Fibroblast of skin of scalp (primary cell): Measurements from ENCODE around the gene HYKK. TPM values are rescaled to one million over a fixed set of nuclear protein-coding genes. Genes with fewer than 3 reads are reported as not detected.
"Not testable (repeated sequence)": the region's sequence is repeated elsewhere in the genome, so short reads cannot be mapped to it uniquely, and the experiment has no call there.

Experiments used
- DNase-seq: peaks from one replicate; pipeline ENCODE4 v3.0.0-alpha.2; 2013
- polyA plus RNA-seq, 2 experiments: library from polyadenylated mRNA; unstranded; fragments of 120-200 nt; gene quantifications; one replicate each; pipeline ENCODE4 v1.2.1, GENCODE V29; 2013; ENCODE audit not compliant: insufficient read length in 2 of 2

The HYKK gene
- polyA plus RNA-seq (2013, experiment 1 of 2; ENCODE audit: insufficient read length): 2.5 TPM
- polyA plus RNA-seq (2013, experiment 2 of 2; ENCODE audit: insufficient read length): 2.7 TPM

- peak; percentile 97 for DNase-seq
These were observed at the start of gene HYKK for GRCh38 chr15:78506971-78507830. TSS of gene HYKK (plus strand) at chr15:78507577. CDS start at chr15:78513089, 5,512 bp downstream.

- DNase-seq: no peak
These were observed 46.6 kb upstream of the HYKK start for GRCh38 chr15:78460737-78461136.

- no peak for DNase-seq
These were observed 46.0 kb upstream of the HYKK start for GRCh38 chr15:78461171-78461888.

GRCh38 chr15:78469031-78469430, 38.3 kb upstream of the HYKK start:
- no peak for DNase-seq

- no peak for DNase-seq
These were observed 30.1 kb upstream of the HYKK start for GRCh38 chr15:78477295-78477694.

GRCh38 chr15:78479650-78480049, 27.7 kb upstream of the HYKK start:
- DNase-seq: no peak

GRCh38 chr15:78481917-78482316, 25.5 kb upstream of the HYKK start:
- DNase-seq: no peak

GRCh38 chr15:78492872-78493271, 14.5 kb upstream of the HYKK start:
- peak; percentile 14 for DNase-seq

- DNase-seq: no peak
These were observed 5.5 kb upstream of the HYKK start for GRCh38 chr15:78501857-78502256.

- DNase-seq: no peak
These were observed 4.7 kb upstream of the HYKK start for GRCh38 chr15:78502641-78503040.

- no peak for DNase-seq
These were observed 419 bp downstream of the HYKK start for GRCh38 chr15:78507831-78508160.

GRCh38 chr15:78508272-78508671, 895 bp downstream of the HYKK start:
- no peak for DNase-seq

- DNase-seq: no peak
These were observed 2.4 kb downstream of the HYKK start for GRCh38 chr15:78509726-78510312.

- DNase-seq: not testable (repeated sequence)
These were observed 12.7 kb downstream of the HYKK start for GRCh38 chr15:78520035-78520434.

GRCh38 chr15:78524230-78524629, 16.9 kb downstream of the HYKK start:
- no peak for DNase-seq

GRCh38 chr15:78527325-78527724, 19.9 kb downstream of the HYKK start:
- no peak for DNase-seq

- no peak for DNase-seq
These were observed 26.0 kb downstream of the HYKK start for GRCh38 chr15:78533331-78533730.

- peak; percentile 12 for DNase-seq
These were observed 28.8 kb downstream of the HYKK start for GRCh38 chr15:78536134-78536533.

- no peak for DNase-seq
These were observed 30.0 kb downstream of the HYKK start for GRCh38 chr15:78537266-78537905.

GRCh38 chr15:78538358-78538757, 31.0 kb downstream of the HYKK start:
- no peak for DNase-seq

GRCh38 chr15:78539464-78540140, 32.2 kb downstream of the HYKK start:
- not testable (repeated sequence) for DNase-seq
